ENCODE measurements around the gene SPG7. TPM values are rescaled to one million over a fixed set of nuclear protein-coding genes. Genes with fewer than 3 reads are reported as not detected.

SPG7 gene
- polyA plus RNA-seq, 3 donors: 92.6 to 132 (median 98.7) TPM

DNA sequence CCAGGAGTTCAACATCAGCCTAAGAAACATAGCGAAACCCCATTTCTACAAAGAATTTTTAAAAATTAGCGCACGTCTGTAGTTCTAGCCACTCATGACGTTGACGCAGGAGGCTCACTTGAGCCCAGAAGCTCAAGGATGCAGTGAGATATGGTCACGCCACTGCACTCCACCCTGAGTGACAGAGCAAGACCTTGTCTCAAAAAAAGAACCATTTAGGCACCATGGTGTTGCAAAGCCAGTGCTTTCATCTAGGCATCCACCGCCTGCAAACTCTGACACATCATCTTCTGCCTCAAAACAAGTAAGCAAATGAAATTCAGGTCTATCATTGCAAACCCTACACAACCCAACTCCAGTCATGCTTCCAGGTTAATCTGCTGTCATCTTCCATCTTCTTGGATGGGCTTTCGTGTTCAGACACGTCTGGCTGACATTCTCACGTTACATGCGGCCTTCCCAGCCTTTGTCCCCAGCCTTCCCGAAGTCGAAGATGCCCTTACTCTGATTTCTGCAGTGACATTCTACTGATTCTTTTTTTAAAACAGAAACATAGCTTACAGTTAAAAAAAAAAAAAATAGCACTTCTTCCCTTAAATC lies 26.7 kb upstream of the SPG7 start:
- DNase-seq (ENCODE audit: extremely low read depth in 1 of 11, low read depth in 9 of 11, low spot score in 4 of 11): no peak

- DNase-seq (ENCODE audit: extremely low read depth in 1 of 11, low read depth in 9 of 11, low spot score in 4 of 11): no peak
These were observed 25.9 kb upstream of the SPG7 start for GRCh38 chr16:89482150-89482816.

GRCh38 chr16:89482817-89483205 lies 25.4 kb upstream of the SPG7 start:
- no peak for DNase-seq (ENCODE audit: extremely low read depth in 1 of 11, low read depth in 9 of 11, low spot score in 4 of 11)

- no peak for DNase-seq (ENCODE audit: extremely low read depth in 1 of 11, low read depth in 9 of 11, low spot score in 4 of 11)
These were observed 24.1 kb upstream of the SPG7 start for GRCh38 chr16:89484041-89484501.

- no peak for DNase-seq (ENCODE audit: extremely low read depth in 1 of 11, low read depth in 9 of 11, low spot score in 4 of 11)
These were observed 23.1 kb upstream of the SPG7 start for GRCh38 chr16:89484923-89485679.

- no peak for DNase-seq (ENCODE audit: extremely low read depth in 1 of 11, low read depth in 9 of 11, low spot score in 4 of 11)
These were observed 22.4 kb upstream of the SPG7 start for GRCh38 chr16:89485701-89486246.

DNA sequence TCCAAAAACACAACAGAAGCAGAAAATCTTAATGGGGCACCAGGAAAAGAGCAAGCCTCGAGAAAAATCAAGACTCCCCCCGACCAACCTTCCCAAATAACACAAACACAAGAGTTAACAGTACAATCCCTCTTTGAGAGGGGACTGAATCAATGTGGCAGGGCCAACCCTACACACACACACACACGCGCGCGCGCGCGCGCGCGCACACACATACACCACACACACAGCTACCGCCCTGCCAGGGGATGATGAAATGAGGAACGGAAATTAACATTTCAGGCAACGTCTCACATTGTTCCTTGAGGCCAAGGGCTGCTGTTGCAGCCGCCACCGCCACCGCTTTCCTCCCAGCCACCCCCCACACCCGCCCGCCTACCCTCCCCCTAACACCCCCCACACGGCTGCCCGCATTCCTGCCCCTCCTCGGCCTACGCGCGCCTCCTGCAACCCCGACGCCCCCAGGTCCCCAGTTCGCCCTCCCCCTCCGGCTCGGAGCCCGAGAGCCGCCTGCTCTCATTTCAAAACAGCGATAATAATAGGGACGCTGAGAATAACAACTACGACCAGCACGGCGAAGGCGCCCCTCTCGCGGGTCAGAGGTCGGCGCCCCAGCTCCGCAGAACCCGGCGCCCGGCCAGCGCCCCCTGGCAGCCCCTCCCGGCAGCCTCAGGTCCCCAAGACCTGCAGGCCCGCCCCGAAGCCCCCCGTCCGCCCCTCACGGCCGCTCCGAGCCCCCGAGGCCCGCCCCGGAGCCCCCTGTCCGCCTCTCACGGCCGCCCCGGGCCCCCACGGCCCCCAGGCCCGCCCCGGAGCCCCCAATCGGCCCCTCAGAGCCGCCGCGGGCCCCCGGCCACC lies 18.9 kb upstream of the SPG7 start:
- peak; percentile 63 to 86 (median 80) for DNase-seq (ENCODE audit: extremely low read depth in 1 of 11, low read depth in 9 of 11, low spot score in 4 of 11)

DNA sequence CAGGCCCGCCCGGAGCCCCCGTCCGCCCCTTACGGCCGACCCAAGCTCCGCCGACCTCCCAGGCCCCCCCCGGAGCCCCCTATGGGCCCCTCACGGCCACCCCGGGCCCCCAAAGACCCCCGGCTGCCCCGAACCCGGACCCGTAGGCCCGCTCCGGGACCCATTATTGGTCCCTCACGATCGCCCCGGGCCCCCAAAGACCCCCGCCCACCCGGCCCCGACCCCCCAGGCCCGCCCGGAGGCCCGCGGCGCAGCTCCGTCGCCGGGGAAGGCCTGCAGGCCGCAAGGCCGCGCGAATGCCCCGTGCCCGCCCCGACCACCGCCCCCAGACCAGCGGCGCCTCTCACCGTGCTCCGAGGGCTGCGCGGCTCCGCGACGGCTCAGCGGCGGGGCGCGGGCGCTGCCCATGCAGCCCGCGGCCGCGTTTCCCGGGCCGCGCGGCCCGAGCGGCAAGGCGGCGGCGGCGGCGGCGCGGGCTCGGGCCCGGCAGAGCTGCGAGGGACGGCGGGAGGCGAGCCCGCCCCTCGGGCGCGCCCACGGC lies 18.2 kb upstream of the SPG7 start:
- DNase-seq (ENCODE audit: extremely low read depth in 1 of 11, low read depth in 9 of 11, low spot score in 4 of 11): no peak

- peak; percentile 91 to 99 (median 98) for DNase-seq (ENCODE audit: extremely low read depth in 1 of 11, low read depth in 9 of 11, low spot score in 4 of 11)
These were observed 17.6 kb upstream of the SPG7 start, which contains the start of gene ANKRD11 for GRCh38 chr16:89490439-89491237. Gene ANKRD11 (minus strand): TSS chr16:89490561. CDS start chr16:89317019, 173,542 bp downstream.

- no peak for DNase-seq (ENCODE audit: extremely low read depth in 1 of 11, low read depth in 9 of 11, low spot score in 4 of 11)
These were observed 16.8 kb upstream of the SPG7 start for GRCh38 chr16:89491238-89491869.

GRCh38 chr16:89491974-89492687 lies 16.1 kb upstream of the SPG7 start:
- DNase-seq (ENCODE audit: extremely low read depth in 1 of 11, low read depth in 9 of 11, low spot score in 4 of 11): no peak

DNA sequence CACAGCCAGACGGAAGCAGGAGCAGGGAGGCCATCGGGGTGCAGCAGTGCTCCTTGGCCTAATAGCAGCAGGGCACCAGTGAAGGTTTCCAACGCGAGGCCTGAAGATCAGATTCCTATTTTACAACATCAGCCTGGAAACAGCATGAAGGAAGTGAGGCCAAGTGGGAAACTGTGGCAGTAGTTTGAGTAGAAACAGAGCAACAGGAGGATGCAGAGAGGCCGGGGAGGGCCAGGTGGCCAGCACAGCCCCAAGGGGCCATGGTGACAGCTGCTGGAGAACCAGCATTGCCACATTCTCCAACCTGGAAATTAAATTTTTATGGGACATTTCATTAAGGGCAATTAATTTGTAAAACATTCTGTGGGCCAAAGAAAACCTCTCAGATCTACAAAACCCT lies 14.4 kb upstream of the SPG7 start:
- no peak for DNase-seq (ENCODE audit: extremely low read depth in 1 of 11, low read depth in 9 of 11, low spot score in 4 of 11)

DNA sequence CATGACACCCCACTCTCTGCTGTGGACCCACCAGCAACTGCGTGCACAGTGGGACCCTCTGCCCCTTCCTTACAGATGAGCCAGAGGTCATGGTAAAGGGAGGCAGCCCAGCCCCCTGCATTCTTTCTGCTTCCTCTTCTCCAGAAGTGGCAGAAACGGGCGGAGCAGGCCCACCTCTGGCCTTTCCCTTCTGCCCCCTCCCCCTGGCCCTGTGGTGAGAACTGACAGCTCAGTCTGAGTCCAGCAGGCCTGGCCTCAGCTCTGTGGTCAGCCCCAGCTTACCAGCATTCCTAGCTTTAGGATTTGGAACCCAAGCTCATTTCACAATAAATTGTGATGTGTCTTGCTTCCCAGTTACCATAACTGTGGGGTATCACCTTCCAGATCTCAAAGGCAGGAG lies 13.1 kb upstream of the SPG7 start:
- DNase-seq (ENCODE audit: extremely low read depth in 1 of 11, low read depth in 9 of 11, low spot score in 4 of 11): no peak

DNA sequence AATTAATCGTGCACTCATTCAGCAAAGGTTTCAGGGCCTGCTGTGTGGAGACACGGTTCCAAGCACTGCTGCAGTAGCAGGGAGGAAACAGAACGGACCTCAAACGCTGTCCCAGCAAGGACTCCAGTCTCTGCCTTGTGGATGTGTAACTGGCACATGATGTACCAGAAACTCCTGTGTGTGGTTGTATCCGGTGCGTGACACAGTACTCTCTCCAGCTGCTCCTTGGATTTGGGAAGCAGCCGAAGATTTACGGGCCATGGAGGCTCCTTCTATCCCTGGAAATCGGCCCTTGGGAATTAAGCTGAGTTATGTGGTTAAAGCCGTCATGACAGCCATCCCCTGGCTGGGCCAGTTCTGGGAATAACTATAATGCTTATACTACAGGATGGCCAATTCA lies 9.4 kb upstream of the SPG7 start:
- DNase-seq (ENCODE audit: extremely low read depth in 1 of 11, low read depth in 9 of 11, low spot score in 4 of 11): peak in 5 of 11 donors; percentile 29 to 68 (median 50)

DNA sequence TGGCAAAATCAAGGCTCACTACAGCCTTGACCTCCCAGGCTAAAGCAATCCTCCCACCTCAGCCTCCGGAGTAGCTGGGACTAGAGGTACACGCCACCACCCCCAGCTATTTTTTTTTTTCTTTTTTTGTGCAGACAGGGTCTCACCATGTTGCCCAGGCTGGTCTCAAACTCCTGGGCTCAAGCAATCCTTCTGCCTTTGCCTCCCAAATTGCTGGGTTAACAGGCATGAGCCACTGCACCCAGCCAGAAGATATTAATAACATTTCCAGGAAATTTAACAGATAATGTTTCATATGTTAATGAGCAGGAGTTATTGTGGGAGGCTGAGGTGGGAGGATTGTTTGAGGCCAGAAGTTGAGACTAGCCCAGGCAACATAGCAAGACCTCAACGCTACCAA lies 8.4 kb upstream of the SPG7 start:
- DNase-seq (ENCODE audit: extremely low read depth in 1 of 11, low read depth in 9 of 11, low spot score in 4 of 11): no peak

DNA sequence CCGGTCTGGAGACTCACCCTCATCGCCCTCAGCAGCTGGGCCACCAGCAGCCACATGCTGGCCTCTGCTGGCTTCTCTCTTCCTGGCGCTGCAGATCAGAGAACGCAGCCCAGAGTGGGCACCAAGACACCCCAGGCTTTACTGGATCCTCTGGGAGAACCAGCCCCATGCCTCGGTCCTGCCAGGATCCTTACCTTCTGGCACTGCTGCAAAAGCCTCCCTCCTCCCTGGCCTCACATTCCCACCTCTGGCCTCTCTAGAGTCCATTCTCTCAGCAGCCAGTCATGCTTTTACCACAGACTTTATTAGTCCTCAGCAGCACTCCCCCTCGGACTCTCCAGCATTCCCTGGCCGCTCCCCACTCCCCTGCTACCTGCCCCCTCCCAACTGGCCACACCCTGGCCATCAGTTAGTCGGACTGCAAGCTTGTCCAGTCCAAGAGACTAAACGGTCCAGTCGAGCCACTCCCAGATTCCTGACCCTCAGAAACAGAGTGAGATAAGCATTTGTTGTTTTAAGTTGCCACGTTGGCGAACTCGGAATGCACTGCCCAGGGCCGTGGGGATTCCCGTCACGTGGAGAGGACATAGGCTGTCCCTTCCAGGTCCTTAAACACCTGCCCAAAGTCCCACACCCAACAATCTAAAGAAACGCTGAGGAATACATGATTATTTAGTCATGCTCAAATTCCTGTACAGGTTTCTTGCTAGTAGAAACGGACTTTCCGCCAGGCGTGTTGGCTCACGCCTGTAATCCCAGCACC lies 5.9 kb upstream of the SPG7 start:
- DNase-seq (ENCODE audit: extremely low read depth in 1 of 11, low read depth in 9 of 11, low spot score in 4 of 11): no peak
